NCI-H524 treated with DMSO at 0.1 percent for 48 hours (cell line): ENCODE measurements around the gene DNAL1.

ENCODE experiments used
- DNase-seq: peaks from one replicate; lab custom pipeline; 2025; lab: John Stamatoyannopoulos, UW

DNAL1 gene

GRCh38 chr14:73744175-73744867 lies 99.5 kb downstream of the DNAL1 start:
- DNase-seq, result no peak

GRCh38 chr14:73744874-73745529 lies 100.2 kb downstream of the DNAL1 start:
- DNase-seq, result no peak

GRCh38 chr14:73745571-73746519 lies 101.1 kb downstream of the DNAL1 start:
- no peak for DNase-seq

GRCh38 chr14:73746520-73747378 lies 102.0 kb downstream of the DNAL1 start:
- peak; percentile 86 for DNase-seq

GRCh38 chr14:73747379-73748211 lies 102.8 kb downstream of the DNAL1 start:
- DNase-seq, result no peak

- no peak for DNase-seq
Measured at GRCh38 chr14:73748858-73749357, 104.1 kb downstream of the DNAL1 start.

GRCh38 chr14:73749706-73750530 lies 105.1 kb downstream of the DNAL1 start:
- no peak for DNase-seq

- no peak for DNase-seq
Measured at GRCh38 chr14:73750531-73750901, 105.7 kb downstream of the DNAL1 start.

- DNase-seq, result no peak
Measured at GRCh38 chr14:73751157-73751691, 106.4 kb downstream of the DNAL1 start.

GRCh38 chr14:73752297-73752992 lies 107.7 kb downstream of the DNAL1 start:
- no peak for DNase-seq
